ENCODE measurements around the gene STT3B.

DNA sequence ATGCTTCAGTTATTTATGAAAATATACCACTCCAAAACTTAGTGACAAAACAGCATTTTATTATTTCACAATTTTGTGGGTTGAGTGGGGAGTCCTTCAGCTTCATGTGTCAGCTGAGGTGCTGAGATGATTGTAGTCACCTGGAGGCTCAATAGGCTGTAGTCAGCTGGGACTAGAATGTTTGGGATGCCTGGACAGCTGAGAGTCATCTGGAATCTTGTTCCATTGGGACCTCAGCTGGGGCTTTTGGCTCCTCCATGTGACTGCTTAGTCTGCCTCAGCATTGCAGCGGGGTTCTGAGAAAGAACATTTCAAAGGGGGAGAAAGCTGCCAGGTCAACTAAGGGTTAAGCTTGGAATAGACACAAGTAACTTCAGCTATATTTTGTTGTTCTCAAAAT is 13.4 kb downstream of the STT3B start:
- TF ChIP-seq, protein P1, sequence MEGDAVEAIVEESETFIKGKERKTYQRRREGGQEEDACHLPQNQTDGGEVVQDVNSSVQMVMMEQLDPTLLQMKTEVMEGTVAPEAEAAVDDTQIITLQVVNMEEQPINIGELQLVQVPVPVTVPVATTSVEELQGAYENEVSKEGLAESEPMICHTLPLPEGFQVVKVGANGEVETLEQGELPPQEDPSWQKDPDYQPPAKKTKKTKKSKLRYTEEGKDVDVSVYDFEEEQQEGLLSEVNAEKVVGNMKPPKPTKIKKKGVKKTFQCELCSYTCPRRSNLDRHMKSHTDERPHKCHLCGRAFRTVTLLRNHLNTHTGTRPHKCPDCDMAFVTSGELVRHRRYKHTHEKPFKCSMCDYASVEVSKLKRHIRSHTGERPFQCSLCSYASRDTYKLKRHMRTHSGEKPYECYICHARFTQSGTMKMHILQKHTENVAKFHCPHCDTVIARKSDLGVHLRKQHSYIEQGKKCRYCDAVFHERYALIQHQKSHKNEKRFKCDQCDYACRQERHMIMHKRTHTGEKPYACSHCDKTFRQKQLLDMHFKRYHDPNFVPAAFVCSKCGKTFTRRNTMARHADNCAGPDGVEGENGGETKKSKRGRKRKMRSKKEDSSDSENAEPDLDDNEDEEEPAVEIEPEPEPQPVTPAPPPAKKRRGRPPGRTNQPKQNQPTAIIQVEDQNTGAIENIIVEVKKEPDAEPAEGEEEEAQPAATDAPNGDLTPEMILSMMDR (IDR thresholded peaks at IDR 0.05) = no peak
- no peak for TF ChIP-seq EZH2 (IDR thresholded peaks at IDR 0.05)
